Muscle layer of duodenum (tissue), 2 donors: ENCODE results near the gene PDCD1LG2.
"Not testable (repeated sequence)": the region's sequence is repeated elsewhere in the genome, so short reads cannot be mapped to it uniquely, and the experiment has no call there.

ENCODE experiments used
- H3K27ac ChIP-seq: one replicate; pipeline ENCODE4 v1.7.0; 2013; ENCODE audit warnings: mild to moderate bottlenecking, low read length
- H3K27me3 ChIP-seq: one replicate; pipeline ENCODE4 v1.7.0; 2013; ENCODE audit warnings: low read depth, mild to moderate bottlenecking, control low read depth, low read length
- H3K36me3 ChIP-seq, 2 donors: one replicate each; pipeline ENCODE4 v1.7.0; 2013; ENCODE audit warnings: low read length in 2 of 2, control low read depth in 1 of 2, mild to moderate bottlenecking in 1 of 2; ENCODE audit not compliant: insufficient read depth in 2 of 2, control insufficient read depth in 1 of 2
- H3K4me1 ChIP-seq, 2 donors: one replicate each; pipeline ENCODE4 v1.7.0; 2013; ENCODE audit warnings: low read length in 2 of 2, mild to moderate bottlenecking in 2 of 2, control low read depth in 1 of 2, moderate library complexity in 1 of 2; ENCODE audit not compliant: insufficient read depth in 2 of 2, control insufficient read depth in 1 of 2
- H3K4me3 ChIP-seq, 2 donors: one replicate each; pipeline ENCODE4 v1.7.0; 2013; ENCODE audit warnings: low read length in 2 of 2, low read depth in 1 of 2, mild to moderate bottlenecking in 1 of 2
- H3K9me3 ChIP-seq, 2 donors: one replicate each; pipeline ENCODE4 v1.7.0; 2013; ENCODE audit warnings: low read length in 2 of 2, control low read depth in 1 of 2, mild to moderate bottlenecking in 1 of 2; ENCODE audit not compliant: control insufficient read depth in 1 of 2
- donor health status: healthy.

PDCD1LG2 gene

DNA sequence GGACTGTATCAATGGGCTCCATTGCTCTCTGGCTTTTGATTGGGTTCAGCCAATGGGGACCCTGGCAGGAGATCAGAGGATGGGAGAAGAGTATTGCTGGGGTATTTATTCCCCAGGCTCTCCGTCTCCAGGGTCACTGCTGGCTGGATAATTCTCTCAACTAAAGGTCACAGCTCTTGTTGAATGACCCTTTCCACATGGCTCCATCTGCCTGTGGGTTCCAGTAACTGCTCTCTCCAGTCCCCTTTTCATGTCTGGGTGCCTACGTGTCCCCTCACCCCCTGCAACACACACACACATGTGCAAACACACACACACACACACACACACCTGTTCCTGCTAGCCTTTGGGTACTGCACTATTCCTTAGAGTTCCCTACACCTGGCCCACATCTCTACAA lies 64.7 kb downstream of the PDCD1LG2 start:
- no peak overlapping the region for H3K27ac ChIP-seq
- no peak overlapping the region for H3K4me3 ChIP-seq
- H3K27me3 ChIP-seq = no peaks in the 10 kb centered on the region
- no peaks in the 10 kb centered on the region for H3K9me3 ChIP-seq
- H3K4me1 ChIP-seq = no peaks in the 10 kb centered on the region
- no peaks in the 10 kb centered on the region for H3K36me3 ChIP-seq

GRCh38 chr9:5577225-5577624 lies 66.9 kb downstream of the PDCD1LG2 start:
- Histone ChIP-seq H3K4me3 (no peak overlapping the region), H3K36me3 (no peaks in the 10 kb centered on the region), H3K27me3 (no peaks in the 10 kb centered on the region), H3K9me3 (no peaks in the 10 kb centered on the region), H3K27ac (no peak overlapping the region), H3K4me1 (no peaks in the 10 kb centered on the region)

DNA sequence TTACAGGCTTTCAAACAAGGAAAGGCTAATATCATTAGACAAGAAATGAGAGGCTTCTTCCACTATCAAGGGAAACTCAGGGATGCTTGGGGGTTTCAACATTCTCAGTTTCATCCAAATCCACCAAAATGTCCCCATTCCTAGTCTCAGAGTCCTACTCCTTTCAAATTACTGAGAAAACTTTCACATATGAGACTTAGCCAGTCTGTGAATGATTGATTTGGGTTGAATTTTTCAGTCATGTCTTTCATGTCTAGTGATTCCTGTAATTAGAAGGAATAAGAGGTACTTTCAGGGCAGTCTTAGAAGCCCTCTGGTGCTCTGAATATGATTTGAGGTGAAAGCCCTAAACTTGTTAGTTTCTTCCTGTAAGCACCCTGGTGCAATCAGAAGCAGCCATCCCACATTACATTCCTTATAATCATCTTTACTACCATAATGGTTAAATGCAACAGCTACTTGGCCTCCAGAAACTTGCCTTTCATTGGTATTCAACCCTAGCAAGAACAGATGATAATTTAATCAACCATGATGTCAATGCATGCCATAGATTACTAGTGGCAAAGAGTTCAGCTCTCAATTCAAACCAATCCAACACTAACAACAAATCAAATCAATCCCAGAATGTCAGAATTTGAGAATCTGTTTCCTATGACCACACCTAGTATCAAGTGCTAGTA lies 67.8 kb downstream of the PDCD1LG2 start:
- Histone ChIP-seq H3K4me1 (no peaks in the 10 kb centered on the region), H3K4me3 (no peak overlapping the region), H3K27ac (no peak overlapping the region), H3K36me3 (no peaks in the 10 kb centered on the region), H3K27me3 (no peaks in the 10 kb centered on the region), H3K9me3 (no peaks in the 10 kb centered on the region)

DNA sequence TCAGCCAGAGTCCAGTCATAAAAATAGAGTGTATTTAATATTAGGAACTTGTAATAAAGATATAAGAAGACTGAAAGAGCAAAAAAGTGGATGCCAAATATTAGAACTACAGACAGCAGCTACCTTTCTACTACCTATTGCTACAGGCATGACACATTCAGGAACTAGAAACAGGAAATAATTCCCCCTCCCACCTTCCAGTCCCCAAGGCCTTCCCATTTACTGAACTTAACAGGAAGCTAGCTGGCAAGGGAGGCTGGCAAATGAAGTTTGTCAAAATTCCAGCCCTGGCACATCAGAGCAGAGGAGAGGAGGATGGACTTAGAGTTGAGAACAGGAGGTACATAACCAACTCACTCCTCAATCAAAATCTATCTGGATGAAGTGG lies 68.4 kb downstream of the PDCD1LG2 start:
- H3K9me3 ChIP-seq = no peaks in the 10 kb centered on the region
- no peak overlapping the region for H3K27ac ChIP-seq
- H3K27me3 ChIP-seq = no peaks in the 10 kb centered on the region
- no peaks in the 10 kb centered on the region for H3K36me3 ChIP-seq
- no peak overlapping the region for H3K4me3 ChIP-seq
- no peaks in the 10 kb centered on the region for H3K4me1 ChIP-seq

DNA sequence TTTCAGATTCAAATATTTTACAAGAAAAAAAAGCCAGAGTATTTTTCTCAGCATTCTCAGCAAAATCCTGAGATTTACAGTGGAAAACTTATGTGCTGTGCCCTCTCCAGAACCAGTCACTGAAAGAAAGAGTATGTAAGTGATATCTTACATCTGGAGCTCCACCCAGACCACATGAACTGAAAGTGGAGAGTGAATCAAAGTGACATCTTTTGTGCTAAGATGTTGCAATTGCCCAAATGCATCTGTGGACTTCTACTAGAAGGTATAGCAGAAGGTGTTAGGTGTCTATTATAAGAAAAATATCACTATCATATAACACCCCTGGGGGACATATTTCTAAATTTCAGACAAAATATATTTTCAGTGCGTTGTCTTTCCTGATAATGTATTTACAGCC lies 69.5 kb downstream of the PDCD1LG2 start:
- no peak overlapping the region for H3K4me3 ChIP-seq
- H3K4me1 ChIP-seq = no peaks in the 10 kb centered on the region
- H3K27me3 ChIP-seq = no peaks in the 10 kb centered on the region
- no peak overlapping the region for H3K27ac ChIP-seq
- H3K9me3 ChIP-seq = no peaks in the 10 kb centered on the region
- no peaks in the 10 kb centered on the region for H3K36me3 ChIP-seq

DNA sequence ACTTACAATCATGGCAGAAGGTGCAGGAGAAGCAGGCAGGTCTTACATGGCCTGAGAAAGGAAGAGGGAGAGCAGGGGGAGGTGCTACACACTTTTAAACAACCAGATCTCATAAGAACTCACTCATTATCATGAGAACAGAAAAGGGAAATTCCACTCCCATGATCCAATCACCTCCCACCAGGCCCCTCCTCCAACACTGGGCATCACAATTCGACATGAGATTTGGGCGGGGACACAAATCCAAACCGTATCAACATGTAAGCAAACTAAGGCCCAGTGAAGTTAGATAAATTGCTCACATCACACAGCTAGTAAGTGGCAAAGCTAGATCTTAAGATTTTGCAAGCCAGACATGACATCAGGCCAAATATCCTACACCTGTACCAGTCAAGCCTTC lies 70.3 kb downstream of the PDCD1LG2 start:
- no peaks in the 10 kb centered on the region for H3K36me3 ChIP-seq
- no peaks in the 10 kb centered on the region for H3K27me3 ChIP-seq
- no peak overlapping the region for H3K4me3 ChIP-seq
- no peaks in the 10 kb centered on the region for H3K4me1 ChIP-seq
- H3K9me3 ChIP-seq = no peaks in the 10 kb centered on the region
- H3K27ac ChIP-seq = no peak overlapping the region

GRCh38 chr9:5581706-5582105 lies 71.4 kb downstream of the PDCD1LG2 start:
- not testable (repeated sequence) for H3K4me3 ChIP-seq, H3K4me1 ChIP-seq, H3K9me3 ChIP-seq, H3K27me3 ChIP-seq, H3K27ac ChIP-seq, H3K36me3 ChIP-seq

- Histone ChIP-seq H3K27ac (no peak overlapping the region), H3K9me3 (no peaks in the 10 kb centered on the region), H3K36me3 (no peaks in the 10 kb centered on the region), H3K4me3 (no peak overlapping the region), H3K27me3 (no peaks in the 10 kb centered on the region), H3K4me1 (no peaks in the 10 kb centered on the region)
Observed at GRCh38 chr9:5582835-5583195, 72.5 kb downstream of the PDCD1LG2 start.

GRCh38 chr9:5586391-5586802 lies 76.1 kb downstream of the PDCD1LG2 start:
- no peaks in the 10 kb centered on the region for H3K27me3 ChIP-seq
- H3K27ac ChIP-seq = no peak overlapping the region
- H3K36me3 ChIP-seq = no peaks in the 10 kb centered on the region
- H3K4me3 ChIP-seq = no peak overlapping the region
- no peaks in the 10 kb centered on the region for H3K4me1 ChIP-seq
- no peaks in the 10 kb centered on the region for H3K9me3 ChIP-seq

GRCh38 chr9:5587024-5587423 lies 76.7 kb downstream of the PDCD1LG2 start:
- no peaks in the 10 kb centered on the region for H3K4me1 ChIP-seq
- H3K36me3 ChIP-seq = no peaks in the 10 kb centered on the region
- H3K9me3 ChIP-seq = no peaks in the 10 kb centered on the region
- H3K4me3 ChIP-seq = no peak overlapping the region
- no peaks in the 10 kb centered on the region for H3K27me3 ChIP-seq
- H3K27ac ChIP-seq = no peak overlapping the region

DNA sequence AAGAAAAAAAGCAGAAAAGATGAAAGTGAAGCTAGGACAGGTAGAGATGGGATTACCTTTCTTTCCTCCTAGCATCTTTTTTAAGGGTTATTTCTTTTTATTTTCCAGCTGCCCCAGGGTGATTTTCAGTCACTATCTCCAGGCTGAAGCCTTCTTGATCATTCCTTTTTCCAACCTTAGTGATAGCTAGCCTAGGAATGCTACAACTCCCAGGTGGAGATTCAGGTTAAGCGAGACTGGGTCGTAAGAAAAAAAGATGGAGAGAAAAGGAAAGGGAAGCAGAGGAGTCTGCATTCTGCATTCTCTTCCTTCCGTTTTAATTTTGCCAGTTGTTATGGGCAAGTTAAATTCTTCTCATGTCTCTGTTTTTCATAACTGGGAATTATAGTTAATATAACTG lies 81.9 kb downstream of the PDCD1LG2 start:
- H3K36me3 ChIP-seq = no peaks in the 10 kb centered on the region
- H3K27me3 ChIP-seq = no peaks in the 10 kb centered on the region
- no peak overlapping the region for H3K4me3 ChIP-seq
- H3K27ac ChIP-seq = no peak overlapping the region
- H3K4me1 ChIP-seq = no peaks in the 10 kb centered on the region
- no peaks in the 10 kb centered on the region for H3K9me3 ChIP-seq

DNA sequence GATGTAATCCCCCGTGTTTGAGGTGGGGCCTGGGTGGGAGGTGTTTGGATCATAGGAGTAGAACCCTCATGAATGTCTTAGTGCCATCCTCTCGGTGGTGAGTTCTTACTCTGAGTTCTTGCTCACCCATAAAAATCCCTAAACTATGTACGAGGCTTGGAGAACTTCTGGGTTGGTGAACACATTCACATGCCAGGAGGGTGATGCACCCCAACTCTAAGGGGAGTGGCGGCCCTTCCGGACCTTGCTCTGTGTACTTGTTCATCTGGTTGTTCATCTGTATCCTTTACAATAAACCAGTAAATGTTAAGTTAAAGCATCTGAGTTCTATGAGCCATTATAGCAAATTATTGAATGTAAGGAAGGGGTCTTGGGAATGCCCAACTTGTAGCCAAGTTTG lies 82.6 kb downstream of the PDCD1LG2 start:
- Histone ChIP-seq H3K4me3 (no peak overlapping the region), H3K27ac (no peak overlapping the region), H3K4me1 (no peaks in the 10 kb centered on the region), H3K9me3 (no peaks in the 10 kb centered on the region), H3K36me3 (no peaks in the 10 kb centered on the region), H3K27me3 (no peaks in the 10 kb centered on the region)
